DND-41 (cell line): ENCODE measurements around the gene PDCD4.

Experiments used
- ATAC-seq: fragments of 200-7000 bp; cut with Tn5 transposase; 3 replicates; pipeline ENCODE4 v1.9.1; 2021; ENCODE audit warnings: low read depth; ENCODE audit not compliant: insufficient read depth
- DNase-seq: peaks from one replicate; pipeline ENCODE4 v3.0.0-alpha.2; 2020
- H2AFZ ChIP-seq: 2 replicates; pipeline ENCODE4 v1.6.0; 2012; ENCODE audit warnings: low read depth, low read length
- H3K27ac ChIP-seq: 2 replicates; pipeline ENCODE4 v1.5.1; 2012; ENCODE audit warnings: low read length, inconsistent platforms
- H3K27me3 ChIP-seq: fragments of 200-600 bp; sonication (generic); 2 replicates; pipeline ENCODE4 v1.6.0; 2012; ENCODE audit warnings: low read length, mild to moderate bottlenecking, inconsistent platforms; ENCODE audit not compliant: insufficient read depth, poor library complexity
- H3K36me3 ChIP-seq: 2 replicates; pipeline ENCODE4 v1.5.1; 2012; ENCODE audit warnings: low read length, inconsistent platforms; ENCODE audit not compliant: insufficient read depth
- H3K4me1 ChIP-seq: 2 replicates; pipeline ENCODE4 v1.5.1; 2012; ENCODE audit warnings: mild to moderate bottlenecking, low read length; ENCODE audit not compliant: insufficient read depth
- H3K4me2 ChIP-seq: 2 replicates; pipeline ENCODE4 v1.6.0; 2012; ENCODE audit warnings: mild to moderate bottlenecking, moderate library complexity, low read length, inconsistent platforms; ENCODE audit not compliant: insufficient read depth
- H3K4me3 ChIP-seq, 2 experiments: fragments of 200-600 bp in 1 of 2; shearing (Covaris generic) in 1 of 2; 2 replicates each; pipeline ENCODE4 v1.5.1; 2012 to 2016; ENCODE audit warnings: inconsistent platforms in 2 of 2, low read length in 2 of 2, mild to moderate bottlenecking in 2 of 2, low read depth in 1 of 2, moderate library complexity in 1 of 2
- H3K79me2 ChIP-seq: 2 replicates; pipeline ENCODE4 v1.6.0; 2012; ENCODE audit warnings: low read length, inconsistent platforms; ENCODE audit not compliant: insufficient read depth
- H3K9ac ChIP-seq: 2 replicates; pipeline ENCODE4 v1.6.0; 2012; ENCODE audit warnings: low read depth, mild to moderate bottlenecking, inconsistent platforms, low read length, moderate library complexity
- H3K9me3 ChIP-seq: 2 replicates; pipeline ENCODE4 v1.5.1; 2012; ENCODE audit warnings: low read length, moderate library complexity, mild to moderate bottlenecking, inconsistent platforms; ENCODE audit not compliant: insufficient read depth, severe bottlenecking
- H4K20me1 ChIP-seq: 2 replicates; pipeline ENCODE4 v1.6.0; 2012; ENCODE audit warnings: low read length; ENCODE audit not compliant: insufficient read depth
- CTCF ChIP-seq: IDR thresholded peaks from 2 replicates; pipeline ENCODE4 v1.5.1; 2012; ENCODE audit warnings: borderline replicate concordance, low read length, moderate library complexity, mild to moderate bottlenecking; ENCODE audit not compliant: poor library complexity, severe bottlenecking; ENCODE audit errors: extremely low read depth
- EZH2 ChIP-seq: IDR thresholded peaks from 3 replicates; pipeline ENCODE4 v1.6.1; 2012; ENCODE audit warnings: borderline replicate concordance, low read depth, mild to moderate bottlenecking, moderate library complexity, low read length, inconsistent platforms; ENCODE audit not compliant: severe bottlenecking

Gene PDCD4

GRCh38 chr10:110842326-110842904 lies 29.3 kb upstream of the PDCD4 start:
- H3K9ac ChIP-seq, result no peak overlapping the region
- TF ChIP-seq CTCF, result no peak
- TF ChIP-seq EZH2, result no peak
- no peaks in the 10 kb centered on the region for H3K9me3 ChIP-seq
- no peaks in the 10 kb centered on the region for H3K79me2 ChIP-seq
- no peak overlapping the region for H3K4me3 ChIP-seq
- no peak overlapping the region for H2AFZ ChIP-seq
- peaks cover 2% of the 10 kb centered on the region for H3K27me3 ChIP-seq
- DNase-seq (no peak), ATAC-seq (no peak)
- no peak overlapping the region for H3K27ac ChIP-seq
- no peaks in the 10 kb centered on the region for H3K4me1 ChIP-seq
- no peak overlapping the region for H3K4me2 ChIP-seq
- no peaks in the 10 kb centered on the region for H3K36me3 ChIP-seq
- H4K20me1 ChIP-seq, result no peaks in the 10 kb centered on the region; the same call in 1 of the 2 replicates

GRCh38 chr10:110843031-110843430 lies 28.7 kb upstream of the PDCD4 start:
- ATAC-seq (no peak), DNase-seq (no peak)
- no peak overlapping the region for H2AFZ ChIP-seq
- no peaks in the 10 kb centered on the region for H3K4me1 ChIP-seq
- H3K4me3 ChIP-seq, result no peak overlapping the region
- no peaks in the 10 kb centered on the region for H3K36me3 ChIP-seq
- no peaks in the 10 kb centered on the region for H3K9me3 ChIP-seq
- H3K79me2 ChIP-seq, result no peaks in the 10 kb centered on the region
- H3K9ac ChIP-seq, result no peak overlapping the region
- no peak overlapping the region for H3K27ac ChIP-seq
- TF ChIP-seq EZH2, result no peak
- TF ChIP-seq CTCF, result no peak
- H3K4me2 ChIP-seq, result no peak overlapping the region
- no peaks in the 10 kb centered on the region for H3K27me3 ChIP-seq
- H4K20me1 ChIP-seq, result no peaks in the 10 kb centered on the region; the same call in 1 of the 2 replicates

- Histone ChIP-seq H3K79me2 (no peaks in the 10 kb centered on the region), H3K4me1 (no peaks in the 10 kb centered on the region), H3K4me2 (no peak overlapping the region), H3K4me3 (no peak overlapping the region), H3K36me3 (no peaks in the 10 kb centered on the region), H3K27ac (no peak overlapping the region), H3K9me3 (no peaks in the 10 kb centered on the region), H4K20me1 (no peaks in the 10 kb centered on the region; the same call in 1 of the 2 replicates), H3K9ac (no peak overlapping the region), H3K27me3 (no peaks in the 10 kb centered on the region), H2AFZ (no peak overlapping the region)
- no peak for DNase-seq
- ATAC-seq, result no peak
- no peak for TF ChIP-seq CTCF
These were observed 27.7 kb upstream of the PDCD4 start for GRCh38 chr10:110843796-110844616.

- ATAC-seq (no peak), DNase-seq (no peak)
- no peak overlapping the region for H3K4me3 ChIP-seq
- no peaks in the 10 kb centered on the region for H3K9me3 ChIP-seq
- H3K4me1 ChIP-seq, result no peaks in the 10 kb centered on the region
- H3K9ac ChIP-seq, result no peak overlapping the region
- no peak overlapping the region for H3K27ac ChIP-seq
- no peaks in the 10 kb centered on the region for H3K27me3 ChIP-seq
- no peaks in the 10 kb centered on the region for H3K79me2 ChIP-seq
- H3K36me3 ChIP-seq, result no peaks in the 10 kb centered on the region
- no peak overlapping the region for H2AFZ ChIP-seq
- H4K20me1 ChIP-seq, result no peaks in the 10 kb centered on the region; the same call in 1 of the 2 replicates
- H3K4me2 ChIP-seq, result no peak overlapping the region
- no peak for TF ChIP-seq CTCF
- no peak for TF ChIP-seq EZH2
These were observed 27.2 kb upstream of the PDCD4 start for GRCh38 chr10:110844617-110844881.
